Measurements from ENCODE around the gene POC1A. TPM values are rescaled to one million over a fixed set of nuclear protein-coding genes. Genes with fewer than 3 reads are reported as not detected.

The POC1A gene
- total and polyA plus RNA-seq, 2 of the 4 experiments (the other 2 are of a cell fraction): 10.6 to 11.5 TPM

GRCh38 chr3:52097851-52098507 is 56.2 kb downstream of the POC1A start:
- Histone ChIP-seq H2BK20ac (ENCODE audit: low read depth, low read length) (no peak overlapping the region), H4K20me1 (ENCODE audit: insufficient read depth, low read length) (no peaks in the 10 kb centered on the region), H3K56ac (ENCODE audit: extremely low read depth, insufficient read depth, low read length) (no peak overlapping the region), H3K23ac (ENCODE audit: low read depth, low read length) (no peak overlapping the region), H3K4me1 (ENCODE audit: control insufficient read depth, insufficient read depth, low read length) (peaks cover 8% of the 10 kb centered on the region), H3K27me3 (ENCODE audit: control insufficient read depth, insufficient read depth, low read length) (no peaks in the 10 kb centered on the region), H2BK5ac (ENCODE audit: low read depth, low read length, poor library complexity, severe bottlenecking) (no peak overlapping the region), H4K5ac (ENCODE audit: low read depth, low read length) (no peak overlapping the region), H3K4me3 (ENCODE audit: insufficient read depth, low read depth, low read length) (no peak overlapping the region), H3K18ac (ENCODE audit: low read depth, low read length) (no peak overlapping the region), H4K8ac (ENCODE audit: low read depth in 2 of 2, low read length in 2 of 2) (no peak overlapping the region), H2BK120ac (ENCODE audit: low read depth, low read length) (no peak overlapping the region), H2AFZ (replicated peaks; ENCODE audit: low read length, poor library complexity) (no peak overlapping the region), H2AK9ac (replicated peaks; ENCODE audit: low read depth, low read length, poor library complexity) (no peak overlapping the region), H3K4me2 (ENCODE audit: low read depth, low read length) (no peak overlapping the region), H4K91ac (ENCODE audit: insufficient read depth, low read depth, low read length) (no peak overlapping the region), H3K14ac (replicated peaks; ENCODE audit: low read depth, low read length) (no peak overlapping the region), H2AK5ac (ENCODE audit: low read depth, low read length) (no peak overlapping the region), H3K79me1 (ENCODE audit: low read depth in 1 of 2, low read length in 2 of 2) (peaks cover 0 to 16% of the 10 kb centered on the region in 2 experiments; a peak in 2 of 4 replicates), H3K9me3 (ENCODE audit: control insufficient read depth, insufficient read depth, low read length) (peaks cover 2% of the 10 kb centered on the region; the same call in 1 of the 2 replicates), H3K27ac (ENCODE audit: insufficient read depth, low read length) (no peak overlapping the region), H2BK15ac (ENCODE audit: low read depth, low read length) (no peak overlapping the region), H3K9me1 (ENCODE audit: insufficient read depth, low read length) (peaks cover 37% of the 10 kb centered on the region), H3K9ac (ENCODE audit: low read depth, low read length) (no peak overlapping the region), H3K36me3 (ENCODE audit: control insufficient read depth, insufficient read depth, low read length) (no peaks in the 10 kb centered on the region; the same call in 1 of the 2 replicates), H3K4ac (ENCODE audit: low read depth, low read length) (no peak overlapping the region)
- ATAC-seq (ENCODE audit: low read depth) (no peak), DNase-seq (no peak)
- ChIA-PET CTCF (no interaction called here), POLR2A (ENCODE audit: unreplicated experiment) (no interaction called here)
- WGBS, 2 experiments (ENCODE audit: extremely low coverage in 2 of 2, insufficient read length in 1 of 2): no CpG with 5 or more reads among the region's 2 CpGs
- TF ChIP-seq MAZ (IDR thresholded peaks at IDR 0.05; ENCODE audit: borderline replicate concordance, low read depth, low read length) (no peak), MXI1 (IDR thresholded peaks at IDR 0.05; ENCODE audit: borderline replicate concordance, low read depth, low read length) (no peak), CEBPB (IDR thresholded peaks at IDR 0.05; ENCODE audit: low read depth, low read length) (no peak), USF2 (IDR thresholded peaks at IDR 0.05; ENCODE audit: low read depth, low read length) (no peak), FOS (IDR thresholded peaks at IDR 0.05; ENCODE audit: low read depth, low read length) (no peak), CTCF (conservative IDR thresholded peaks at IDR 0.05; ENCODE audit: low read depth, low read length) (no peak), RCOR1 (IDR thresholded peaks at IDR 0.05; ENCODE audit: insufficient replicate concordance, low read length) (no peak), ELK1 (IDR thresholded peaks at IDR 0.05; ENCODE audit: borderline replicate concordance, low read depth, low read length) (no peak), BHLHE40 (IDR thresholded peaks at IDR 0.05; ENCODE audit: low read depth, low read length) (no peak)
- in situ Hi-C loops (cut with MboI; ENCODE audit: low sequenced_read_pairs): no loop called here
- intact Hi-C loops (cut with micrococcal nuclease): no loop called here
- dilution Hi-C loops (cut with HindIII; ENCODE audit: low sequenced_read_pairs, unreplicated experiment): no loop called here
- no TSS peak for BruUV-seq (replicated peaks)

All from IMR-90 (cell line).